Spleen (tissue), 7 donors: ENCODE results near the gene MBL2.

Source experiments
- CTCF ChIP-seq, 11 experiments: fragments of 200-600 bp in 7 of 11; fragments of 450-650 bp in 4 of 11; sonication (generic) in 4 of 11; IDR thresholded peaks in 8 of 11; conservative IDR thresholded peaks in 3 of 11; 1 replicate in 7 of 11; 2 replicates in 4 of 11; pipeline versions ENCODE4 v1.4.0 to v1.8.0; 2016 to 2021; ENCODE audit warnings: antibody characterized with exemption in 11 of 11, inconsistent platforms in 4 of 11, mild to moderate bottlenecking in 1 of 11
- POLR2AphosphoS5 ChIP-seq, 3 donors: sonication (generic); formaldehyde crosslinking; IDR thresholded peaks; one replicate each; pipeline ENCODE4 v1.5.1; 2017; ENCODE audit warnings: antibody characterized with exemption in 3 of 3
- donor health status: DM: no; HTN: no; CAD: no; lungs with moderate emphysema.
- donor health status: DM: no; HTN: no; CAD: no.
- donor health status: DM: no; HTN: no; CAD: no.

- TF ChIP-seq POLR2AphosphoS5 (IDR thresholded peaks at IDR 0.05) (no peak), CTCF (IDR thresholded peaks at IDR 0.05 in 8 of 11, conservative IDR thresholded peaks at IDR 0.05 in 3 of 11) (no peak)
Observed at GRCh38 chr10:52770904-52771303, 1.7 kb downstream of the MBL2 start.
